OCI-LY1 (cell line): ENCODE data around the gene NRGN.

Experiments
- H2AFZ ChIP-seq: fragments of 200-600 bp; sonication (generic), shearing (Covaris generic); 2 replicates; pipeline ENCODE4 v1.6.0; 2014; ENCODE audit warnings: antibody characterized with exemption, mild to moderate bottlenecking, low read length
- H3F3A ChIP-seq: fragments of 200-600 bp; sonication (generic), shearing (Covaris generic); 2 replicates; pipeline ENCODE4 v1.6.0; 2014; ENCODE audit warnings: mild to moderate bottlenecking, antibody characterized with exemption, low read length, moderate library complexity; ENCODE audit not compliant: insufficient read depth
- H3K27ac ChIP-seq: fragments of 200-600 bp; sonication (generic); 2 replicates; pipeline ENCODE4 v1.5.1; 2014; ENCODE audit warnings: low read length, mixed run types, mild to moderate bottlenecking, low read depth; ENCODE audit not compliant: poor library complexity, severe bottlenecking
- H3K27me3 ChIP-seq: fragments of 200-600 bp; sonication (generic); 2 replicates; pipeline ENCODE4 v1.6.0; 2014; ENCODE audit warnings: antibody characterized with exemption, mild to moderate bottlenecking, low read length, moderate library complexity; ENCODE audit not compliant: insufficient read depth
- H3K36me3 ChIP-seq: fragments of 200-600 bp; sonication (generic); 2 replicates; pipeline ENCODE4 v1.6.1; 2014; ENCODE audit warnings: mild to moderate bottlenecking, antibody characterized with exemption, low read length, moderate library complexity, mixed read lengths; ENCODE audit not compliant: insufficient read depth
- H3K4me1 ChIP-seq: fragments of 200-600 bp; sonication (generic); 2 replicates; pipeline ENCODE4 v1.5.1; 2014; ENCODE audit warnings: mild to moderate bottlenecking, low read length, moderate library complexity; ENCODE audit not compliant: insufficient read depth, severe bottlenecking
- H3K4me2 ChIP-seq: fragments of 200-600 bp; sonication (generic), shearing (Covaris generic); 2 replicates; pipeline ENCODE4 v1.6.1; 2014; ENCODE audit warnings: low read length
- H3K4me3 ChIP-seq: fragments of 200-600 bp; sonication (generic); 2 replicates; pipeline ENCODE4 v1.5.1; 2014; ENCODE audit warnings: low read length, low read depth, mild to moderate bottlenecking, mixed read lengths; ENCODE audit not compliant: poor library complexity, severe bottlenecking
- H3K79me2 ChIP-seq: fragments of 200-600 bp; shearing (Covaris generic); 2 replicates; pipeline ENCODE4 v1.6.1; 2016; ENCODE audit warnings: mixed run types, low read length, mixed read lengths; ENCODE audit not compliant: insufficient read depth
- H3K9ac ChIP-seq: fragments of 200-600 bp; sonication (generic), shearing (Covaris generic); 2 replicates; pipeline ENCODE4 v1.6.1; 2014; ENCODE audit warnings: mild to moderate bottlenecking, low read length, mixed read lengths
- H3K9me2 ChIP-seq: fragments of 200-600 bp; sonication (generic), shearing (Covaris generic); 2 replicates; pipeline ENCODE4 v1.6.1; 2014; ENCODE audit warnings: low read depth, mild to moderate bottlenecking, low read length, mixed read lengths
- H3K9me3 ChIP-seq: fragments of 200-600 bp; shearing (Covaris generic); 2 replicates; pipeline ENCODE4 v1.6.1; 2014; ENCODE audit warnings: low read length, mixed read lengths
- H4K20me1 ChIP-seq: fragments of 200-600 bp; sonication (generic), shearing (Covaris generic); 2 replicates; pipeline ENCODE4 v1.6.0; 2016; ENCODE audit warnings: mild to moderate bottlenecking, low read length; ENCODE audit not compliant: insufficient read depth
- CTCF ChIP-seq: fragments of 200-600 bp; sonication (generic), shearing (Covaris generic); IDR thresholded peaks from 2 replicates; pipeline ENCODE4 v1.5.1; 2017; ENCODE audit warnings: mild to moderate bottlenecking, antibody characterized with exemption, low read length, moderate library complexity, mixed read lengths
- EZH2 ChIP-seq: fragments of 200-600 bp; sonication (generic), shearing (Covaris generic); IDR thresholded peaks from 2 replicates; pipeline ENCODE4 v1.8.0; 2017; ENCODE audit warnings: borderline replicate concordance, mixed run types, mild to moderate bottlenecking, antibody characterized with exemption, low read length, moderate library complexity, mixed read lengths

The NRGN gene

GRCh38 chr11:124759266-124760204 lies 19.8 kb downstream of the NRGN start:
- Histone ChIP-seq H3F3A (no peaks in the 10 kb centered on the region), H3K27me3 (0 out of 2 replicates have a peak, but pooled peaks cover 14% of the 10 kb centered on the region), H3K79me2 (no peaks in the 10 kb centered on the region), H4K20me1 (no peaks in the 10 kb centered on the region), H3K27ac (no peak overlapping the region), H3K9me2 (no peaks in the 10 kb centered on the region), H2AFZ (no peak overlapping the region), H3K9ac (no peak overlapping the region), H3K4me2 (no peak overlapping the region), H3K9me3 (no peaks in the 10 kb centered on the region), H3K4me3 (no peak overlapping the region), H3K4me1 (peaks cover 16% of the 10 kb centered on the region), H3K36me3 (no peaks in the 10 kb centered on the region)
- no peak for TF ChIP-seq EZH2
- TF ChIP-seq CTCF, result no peak

- Histone ChIP-seq H3K4me2 (no peak overlapping the region), H3K9me2 (no peaks in the 10 kb centered on the region), H4K20me1 (no peaks in the 10 kb centered on the region), H3F3A (no peaks in the 10 kb centered on the region), H3K36me3 (no peaks in the 10 kb centered on the region), H3K9ac (no peak overlapping the region), H3K27me3 (0 out of 2 replicates have a peak, but pooled peaks cover 14% of the 10 kb centered on the region), H2AFZ (no peak overlapping the region), H3K4me3 (no peak overlapping the region), H3K79me2 (no peaks in the 10 kb centered on the region), H3K27ac (no peak overlapping the region), H3K9me3 (no peaks in the 10 kb centered on the region), H3K4me1 (peaks cover 16% of the 10 kb centered on the region)
- TF ChIP-seq EZH2 (no peak), CTCF (no peak)
Observed at GRCh38 chr11:124760205-124760652, 20.5 kb downstream of the NRGN start.

GRCh38 chr11:124760806-124761205 lies 21.1 kb downstream of the NRGN start:
- Histone ChIP-seq H3K4me2 (no peak overlapping the region), H3K4me1 (peaks cover 16% of the 10 kb centered on the region), H3K27me3 (0 out of 2 replicates have a peak, but pooled peaks cover 14% of the 10 kb centered on the region), H3K79me2 (no peaks in the 10 kb centered on the region), H4K20me1 (no peaks in the 10 kb centered on the region), H3K27ac (no peak overlapping the region), H3K36me3 (no peaks in the 10 kb centered on the region), H3K9me2 (no peaks in the 10 kb centered on the region), H3K9ac (no peak overlapping the region), H3K9me3 (no peaks in the 10 kb centered on the region), H3F3A (no peaks in the 10 kb centered on the region), H3K4me3 (no peak overlapping the region), H2AFZ (no peak overlapping the region)
- TF ChIP-seq EZH2 (no peak), CTCF (no peak)
